ENCODE data around the gene UTP25. TPM values are rescaled to one million over a fixed set of nuclear protein-coding genes. Genes with fewer than 3 reads are reported as not detected.

UTP25 gene, protein sequence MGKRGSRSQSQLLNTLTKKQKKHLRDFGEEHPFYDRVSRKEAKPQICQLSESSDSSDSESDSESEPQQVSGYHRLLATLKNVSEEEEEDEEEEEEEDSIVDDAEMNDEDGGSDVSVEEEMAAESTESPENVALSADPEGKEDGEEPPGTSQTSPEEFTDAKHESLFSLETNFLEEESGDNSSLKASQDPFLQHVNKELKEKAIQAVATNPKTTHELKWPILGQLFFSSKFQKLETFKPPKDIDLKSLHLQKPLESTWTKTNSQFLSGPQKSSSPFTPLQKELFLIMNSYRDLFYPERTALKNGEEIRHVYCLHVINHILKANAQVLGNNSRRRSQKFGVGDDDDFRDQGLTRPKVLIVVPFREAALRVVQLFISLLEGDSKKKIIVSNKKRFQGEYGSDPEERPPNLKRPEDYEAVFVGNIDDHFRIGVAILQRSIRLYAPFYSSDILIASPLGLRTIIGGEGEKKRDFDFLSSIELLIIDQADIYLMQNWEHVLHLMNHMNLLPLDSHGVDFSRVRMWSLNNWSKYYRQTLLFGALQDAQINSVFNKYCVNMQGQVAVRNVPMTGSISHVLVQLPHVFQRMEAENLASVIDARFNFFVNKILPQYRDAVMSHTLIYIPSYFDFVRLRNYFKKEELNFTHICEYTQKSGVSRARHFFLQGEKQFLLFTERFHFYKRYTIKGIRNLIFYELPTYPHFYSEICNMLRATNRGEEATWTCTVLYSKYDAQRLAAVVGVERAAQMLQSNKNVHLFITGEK
- total RNA-seq (2022) (9.5 and 9.8 TPM in 2 replicates), Bru-seq, nascent RNA (percentile 79 among the genes with signal in this experiment), BruChase-seq, experiment 1, labeled RNA remaining after a 2-hour chase (percentile 78 among the genes with signal in this experiment), BruChase-seq, experiment 2, labeled RNA remaining after a 6-hour chase (percentile 69 among the genes with signal in this experiment)
- long read RNA-seq, full-length matches to known transcripts: 37 of 54 reads
- long read RNA-seq, partial matches to known transcripts: 4 of 54 reads
- long read RNA-seq, other reads (novel, unspliced or antisense): 13 of 54 reads

DNA sequence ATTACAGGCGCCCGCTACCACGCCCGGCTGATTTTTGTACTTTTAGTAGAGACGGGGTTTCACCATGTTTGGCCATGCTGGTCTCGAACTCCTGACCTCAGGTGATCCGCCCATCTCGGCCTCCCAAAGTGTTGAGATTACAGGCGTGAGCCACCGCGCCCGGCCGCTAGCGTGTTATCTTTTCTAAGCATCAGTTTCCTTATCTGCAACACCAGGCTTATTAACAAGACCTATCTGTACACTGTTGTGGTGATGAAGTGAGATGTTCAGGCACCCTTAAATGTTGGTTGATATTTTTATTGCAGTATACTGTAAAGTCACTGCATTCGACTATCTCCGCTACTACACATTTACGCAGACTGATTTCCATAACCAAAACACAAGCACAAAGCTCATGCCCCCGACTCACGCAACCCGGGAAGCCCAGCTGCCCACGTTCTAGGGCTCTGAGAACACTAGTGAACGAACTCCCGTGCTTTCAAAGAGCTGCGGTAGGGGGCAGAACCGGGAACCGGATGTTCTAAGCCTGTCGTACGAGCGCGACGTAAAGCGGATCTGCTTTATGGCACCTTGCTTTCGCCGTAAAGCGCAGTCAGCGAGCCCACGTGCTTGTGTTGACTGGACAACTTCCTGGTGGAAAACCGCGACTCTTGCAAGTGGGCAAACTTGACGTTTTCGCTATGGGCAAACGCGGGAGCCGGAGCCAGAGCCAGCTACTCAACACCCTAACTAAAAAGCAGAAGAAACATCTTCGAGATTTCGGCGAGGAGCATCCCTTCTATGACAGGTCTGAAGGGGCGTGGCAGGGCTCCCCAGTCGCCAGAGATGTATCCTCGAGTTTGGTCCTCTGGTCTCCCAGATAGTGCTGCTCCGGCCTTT is at the start of gene UTP25:
Gene UTP25, plus strand, starts transcription at position 589 of the 879 bp plus-strand sequence. Its CDS starts 92 bp downstream, at position 681.
- Histone ChIP-seq H3K36me3 (ENCODE audit: control insufficient read depth, insufficient read depth, low read length) (no peaks in the 10 kb centered on the region), H3K4me1 (peaks cover 17% of the 10 kb centered on the region), H3K4me3 (ENCODE audit: low read depth, low read length) (peak within 1 kb of the TSS; percentile 92), H3K9me3 (no peaks in the 10 kb centered on the region), H3K27me3 (replicated peaks; ENCODE audit: control insufficient read depth, insufficient read depth, low read length) (no peaks in the 10 kb centered on the region)
- TF ChIP-seq CTCF (IDR thresholded peaks at IDR 0.05; ENCODE audit: insufficient read depth in 1 of 2, low read depth in 1 of 2, low read length in 1 of 2, severe bottlenecking in 1 of 2, unreplicated experiment in 1 of 2): peak; percentile 61 to 83
- Mint-ChIP-seq H3K4me3 (ENCODE audit: unreplicated experiment) (peak within 1 kb of the TSS; percentile 83), H3K4me1 (ENCODE audit: low read depth, unreplicated experiment) (peaks cover 29% of the 10 kb centered on the region), H3K9me3 (ENCODE audit: unreplicated experiment) (no peaks in the 10 kb centered on the region), H3K27me3 (ENCODE audit: insufficient read depth, unreplicated experiment) (peaks cover 2% of the 10 kb centered on the region), H3K36me3 (ENCODE audit: insufficient read depth, unreplicated experiment) (peaks cover 22% of the 10 kb centered on the region), H3K27ac (ENCODE audit: unreplicated experiment) (peak within 1 kb of the TSS; percentile 94)
- peak; percentile 94 to 96 for DNase-seq
- ChIA-PET CTCF (interaction anchor here (0.6 to 1.1 kb wide), 5 partner anchors 19 to 79 kb away, joined by 3 to 5 read pairs (median 3); partner anchors contain the start of gene IRF6), POLR2A (interaction anchor here (0.5 to 1.7 kb wide), 3 partner anchors 17 to 43 kb away, joined by 4 to 20 read pairs (median 8); partner anchors contain the start of genes C1orf74 and IRF6)
- TSS peak; percentile 84 for BruUV-seq (replicated peaks)
- intact Hi-C loops (cut with micrococcal nuclease; ENCODE audit: unreplicated experiment): loop anchor here (1.0 to 5.0 kb wide), 3 partner anchors 21 to 270 kb away; partner anchors contain the start of genes C1orf74 and IRF6

GRCh38 chr1:209778102-209778501 is 49.7 kb upstream of the UTP25 start:
- no peaks in the 10 kb centered on the region for H3K9me3 ChIP-seq
- Mint-ChIP-seq H3K4me3 (ENCODE audit: unreplicated experiment) (no peak overlapping the region), H3K27me3 (ENCODE audit: insufficient read depth, unreplicated experiment) (no peaks in the 10 kb centered on the region), H3K36me3 (ENCODE audit: insufficient read depth, unreplicated experiment) (no peaks in the 10 kb centered on the region), H3K27ac (ENCODE audit: unreplicated experiment) (no peak overlapping the region), H3K9me3 (ENCODE audit: unreplicated experiment) (no peaks in the 10 kb centered on the region), H3K4me1 (ENCODE audit: low read depth, unreplicated experiment) (peaks cover 19% of the 10 kb centered on the region)
- TF ChIP-seq CTCF (IDR thresholded peaks at IDR 0.05; ENCODE audit: insufficient read depth in 1 of 2, low read depth in 1 of 2, low read length in 1 of 2, severe bottlenecking in 1 of 2, unreplicated experiment in 1 of 2): no peak
- no peak overlapping the region for H3K4me3 ChIP-seq (ENCODE audit: low read depth, low read length)
- POLR2A ChIA-PET: no interaction called here
- CTCF ChIA-PET: no interaction called here
- DNase-seq: no peak
- H3K4me1 ChIP-seq: peaks cover 28% of the 10 kb centered on the region
- no TSS peak for BruUV-seq (replicated peaks)
- no peaks in the 10 kb centered on the region for H3K27me3 ChIP-seq (replicated peaks; ENCODE audit: control insufficient read depth, insufficient read depth, low read length)
- H3K36me3 ChIP-seq (ENCODE audit: control insufficient read depth, insufficient read depth, low read length): no peaks in the 10 kb centered on the region
- intact Hi-C loops (cut with micrococcal nuclease; ENCODE audit: unreplicated experiment): no loop called here
